SK-N-MC (cell line): ENCODE measurements around the gene AKAP3.
A peak's percentile ranks its signal among the peaks of the same experiment; 100 is the strongest.

ENCODE experiments used
- DNase-seq: peaks from one replicate; pipeline ENCODE4 v3.0.0-alpha.2; 2011; ENCODE audit warnings: low read depth, low spot score
- H3K27ac ChIP-seq: fragments of 200-600 bp; sonication (generic); 2 replicates; pipeline ENCODE4 v1.5.1; 2016; ENCODE audit warnings: mixed run types
- H3K36me3 ChIP-seq: fragments of 200-600 bp; sonication (generic); 2 replicates; pipeline ENCODE4 v1.6.1; 2017; ENCODE audit warnings: antibody characterized with exemption, low read length, mixed read lengths; ENCODE audit not compliant: insufficient read depth
- H3K4me3 ChIP-seq: fragments of 200-600 bp; sonication (generic); 2 replicates; pipeline ENCODE4 v1.5.1; 2016
- H3K9ac ChIP-seq: fragments of 200-600 bp; sonication (generic); 2 replicates; pipeline ENCODE4 v1.8.0; 2017; ENCODE audit warnings: mixed run types, mixed read lengths; ENCODE audit not compliant: insufficient read length
- H3K9me3 ChIP-seq: fragments of 200-600 bp; sonication (generic); 2 replicates; pipeline ENCODE4 v1.6.1; 2017; ENCODE audit warnings: low read depth, mild to moderate bottlenecking, antibody characterized with exemption, low read length, moderate library complexity, mixed read lengths
- EZH2 ChIP-seq: fragments of 200-600 bp; sonication (generic); IDR thresholded peaks from one replicate; pipeline ENCODE4 v1.6.1; 2017; ENCODE audit warnings: antibody characterized with exemption
- FOXP2 ChIP-seq: optimal IDR thresholded peaks from 2 replicates; pipeline ENCODE3; 2011; ENCODE audit warnings: mild to moderate bottlenecking, moderate library complexity; ENCODE audit not compliant: insufficient read depth; ENCODE audit errors: extremely low read length, control extremely low read depth
- POLR2AphosphoS5 ChIP-seq: IDR thresholded peaks from 2 replicates; pipeline ENCODE4 v1.6.1; 2012; ENCODE audit warnings: mild to moderate bottlenecking, low read depth, low read length, borderline replicate concordance

The AKAP3 gene

DNA sequence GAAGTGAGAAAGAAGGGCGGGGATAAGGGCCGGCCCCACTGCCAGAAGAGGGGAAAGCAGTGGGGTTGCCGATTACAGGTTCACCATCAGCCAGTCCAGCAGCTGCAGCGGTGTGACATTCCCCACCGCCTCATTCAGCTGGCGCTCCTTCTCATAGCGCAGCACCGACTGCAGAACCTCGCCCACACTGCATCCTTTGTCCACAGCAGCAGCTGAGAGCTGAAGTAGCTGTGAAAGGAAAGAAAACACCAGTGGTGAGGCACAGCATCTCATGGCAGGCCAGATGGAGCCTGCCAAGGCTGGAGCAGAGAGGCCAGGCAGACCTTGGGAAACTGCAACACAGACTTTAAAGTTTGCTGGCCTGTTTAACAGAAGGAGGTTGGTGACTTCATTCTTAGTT lies 33.2 kb downstream of the AKAP3 start:
- Histone ChIP-seq H3K36me3 (peaks cover 15% of the 10 kb centered on the region), H3K9ac (no peak overlapping the region), H3K4me3 (no peak overlapping the region), H3K27ac (no peak overlapping the region), H3K9me3 (no peaks in the 10 kb centered on the region)
- no peak for DNase-seq
- TF ChIP-seq FOXP2 (no peak), EZH2 (no peak), POLR2AphosphoS5 (no peak)

DNA sequence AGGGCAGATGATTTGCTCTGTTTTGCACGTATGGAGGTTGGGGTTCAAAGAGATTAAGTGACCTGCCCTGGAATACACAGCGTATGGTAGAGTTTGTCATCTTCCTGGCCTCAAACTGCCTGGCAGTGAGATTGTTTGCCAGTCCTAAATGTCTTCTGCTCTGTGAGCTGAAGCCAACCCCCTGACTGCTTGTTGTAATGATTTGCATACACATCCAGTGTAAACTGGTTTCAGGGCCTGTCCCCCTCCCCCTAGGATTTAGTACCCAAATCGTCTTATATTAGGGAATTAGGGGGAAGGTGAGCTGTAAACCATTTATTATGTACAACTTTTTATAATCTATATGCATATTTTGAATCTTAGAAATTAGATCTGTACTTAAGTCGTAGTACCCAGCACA lies 38.4 kb downstream of the AKAP3 start:
- H3K9me3 ChIP-seq: no peaks in the 10 kb centered on the region
- peaks cover 15% of the 10 kb centered on the region for H3K36me3 ChIP-seq
- H3K4me3 ChIP-seq: no peak overlapping the region
- no peak overlapping the region for H3K27ac ChIP-seq
- DNase-seq: no peak
- no peak overlapping the region for H3K9ac ChIP-seq
- TF ChIP-seq POLR2AphosphoS5: no peak
- TF ChIP-seq EZH2: no peak
- TF ChIP-seq FOXP2: no peak

DNA sequence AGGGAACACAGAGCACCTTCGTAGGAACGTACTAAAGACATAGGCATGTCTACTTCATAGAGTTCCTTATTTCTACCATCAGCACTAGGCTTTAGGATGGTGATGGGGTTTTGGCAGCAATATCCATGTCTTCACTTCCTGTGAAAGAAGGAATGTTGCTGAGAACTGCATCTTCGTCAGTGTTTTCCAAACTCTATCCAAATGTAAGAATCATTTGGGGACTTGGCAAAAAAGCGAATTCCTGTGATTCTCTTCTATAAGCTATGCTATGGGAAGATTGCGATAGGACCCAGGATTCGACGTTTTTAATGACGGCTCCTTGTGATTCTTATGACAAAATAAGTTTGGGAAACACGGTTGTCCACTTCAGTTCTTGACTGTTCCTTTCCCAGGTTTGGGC lies 39.8 kb downstream of the AKAP3 start:
- no peak overlapping the region for H3K4me3 ChIP-seq
- TF ChIP-seq EZH2 (no peak), POLR2AphosphoS5 (no peak), FOXP2 (no peak)
- peaks cover 12% of the 10 kb centered on the region for H3K36me3 ChIP-seq
- DNase-seq: no peak
- H3K27ac ChIP-seq: no peak overlapping the region
- no peak overlapping the region for H3K9ac ChIP-seq
- no peaks in the 10 kb centered on the region for H3K9me3 ChIP-seq

DNA sequence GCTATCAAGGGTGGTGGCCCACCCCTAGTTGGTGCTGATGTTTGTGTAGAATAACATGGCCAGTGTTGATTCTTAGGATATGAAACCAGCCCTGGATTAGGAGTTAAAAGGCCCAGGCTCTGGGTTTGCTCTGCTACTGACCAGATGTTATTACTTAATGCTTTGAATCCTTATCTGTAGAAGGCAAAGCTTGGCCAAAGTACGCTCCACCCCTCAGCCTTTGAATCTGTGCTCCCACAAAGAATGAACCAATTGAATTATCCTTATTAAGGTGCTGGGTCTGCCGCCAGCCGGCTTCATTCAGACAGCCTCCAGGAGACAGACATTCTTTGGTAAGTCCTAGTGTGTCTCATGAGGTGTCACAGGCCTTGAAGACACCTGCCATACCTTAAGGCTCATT lies 41.8 kb downstream of the AKAP3 start:
- Histone ChIP-seq H3K27ac (no peak overlapping the region), H3K9me3 (no peaks in the 10 kb centered on the region), H3K9ac (no peak overlapping the region), H3K36me3 (no peaks in the 10 kb centered on the region), H3K4me3 (no peak overlapping the region)
- TF ChIP-seq POLR2AphosphoS5: no peak
- TF ChIP-seq FOXP2: no peak
- no peak for TF ChIP-seq EZH2
- DNase-seq: no peak

DNA sequence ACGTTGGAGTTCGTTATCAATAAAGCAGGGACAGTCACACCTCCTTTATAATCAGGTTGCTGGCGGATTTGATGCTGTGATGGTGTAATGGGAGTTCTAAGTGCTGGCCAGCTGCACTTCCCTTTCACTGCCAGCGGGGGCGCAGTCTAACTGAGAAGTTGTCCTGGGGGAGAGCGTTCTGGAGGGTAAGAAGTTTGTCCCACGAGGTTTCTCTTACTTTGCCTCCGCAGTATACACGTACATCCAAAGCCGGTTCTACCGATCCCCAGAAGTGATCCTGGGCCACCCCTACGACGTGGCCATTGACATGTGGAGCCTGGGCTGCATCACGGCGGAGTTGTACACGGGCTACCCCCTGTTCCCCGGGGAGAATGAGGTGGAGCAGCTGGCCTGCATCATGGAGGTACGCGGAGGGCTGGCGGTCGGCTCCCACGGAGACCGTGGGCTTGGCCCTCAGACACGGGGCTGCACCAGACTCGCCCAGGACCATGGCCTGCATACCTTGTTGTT lies 44.1 kb downstream of the AKAP3 start:
- H3K36me3 ChIP-seq: no peaks in the 10 kb centered on the region
- no peak overlapping the region for H3K27ac ChIP-seq
- no peaks in the 10 kb centered on the region for H3K9me3 ChIP-seq
- peak overlapping the region; percentile 99 for H3K4me3 ChIP-seq
- peak overlapping the region; percentile 90 for H3K9ac ChIP-seq
- DNase-seq: peak; percentile 64
- no peak for TF ChIP-seq EZH2
- peak; percentile 66 for TF ChIP-seq POLR2AphosphoS5
- TF ChIP-seq FOXP2: peak; percentile 13

DNA sequence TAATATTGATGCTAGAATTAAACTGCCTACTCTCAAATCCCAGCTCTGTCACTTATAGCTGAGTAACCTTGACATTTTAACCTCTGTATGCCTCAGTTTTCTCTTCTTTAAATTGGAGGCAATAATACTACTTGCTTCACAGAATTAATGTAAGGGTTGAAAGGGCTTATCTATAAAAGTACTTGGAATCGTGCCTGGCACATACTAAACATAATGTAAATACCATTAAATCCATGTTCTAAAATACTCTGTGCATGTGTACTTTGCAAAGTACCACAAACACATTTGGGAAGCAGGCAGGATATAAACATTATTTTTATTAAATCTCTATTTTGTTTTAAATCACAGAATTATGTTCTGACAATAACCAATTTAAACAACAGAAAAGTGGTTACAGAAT lies 44.9 kb downstream of the AKAP3 start:
- no peaks in the 10 kb centered on the region for H3K9me3 ChIP-seq
- no peak overlapping the region for H3K4me3 ChIP-seq
- no peak overlapping the region for H3K9ac ChIP-seq
- H3K36me3 ChIP-seq: no peaks in the 10 kb centered on the region
- no peak for TF ChIP-seq POLR2AphosphoS5
- TF ChIP-seq FOXP2: no peak
- TF ChIP-seq EZH2: no peak
- DNase-seq: no peak
- H3K27ac ChIP-seq: no peak overlapping the region

DNA sequence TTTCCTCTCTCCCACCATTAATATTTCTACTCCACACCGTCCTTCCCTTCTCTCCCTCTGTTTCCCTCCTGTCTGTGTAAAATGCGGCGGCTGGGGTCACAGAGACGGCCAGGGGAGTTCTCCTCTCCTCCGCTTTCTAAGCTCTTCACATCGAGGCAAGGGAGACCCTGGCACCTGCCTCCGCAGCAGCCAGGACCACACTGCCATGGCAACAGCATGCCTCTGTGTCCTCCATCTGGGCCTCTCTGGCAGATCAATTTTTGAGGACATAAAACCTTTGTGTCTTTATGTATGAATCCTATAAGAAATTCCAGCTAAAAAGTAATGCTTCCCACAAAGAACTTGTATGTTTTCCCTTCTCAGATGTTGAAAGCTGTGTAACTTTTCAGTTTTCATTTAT lies 45.4 kb downstream of the AKAP3 start:
- no peaks in the 10 kb centered on the region for H3K36me3 ChIP-seq
- no peak for DNase-seq
- no peak overlapping the region for H3K4me3 ChIP-seq
- H3K9me3 ChIP-seq: no peaks in the 10 kb centered on the region
- H3K9ac ChIP-seq: no peak overlapping the region
- H3K27ac ChIP-seq: no peak overlapping the region
- no peak for TF ChIP-seq FOXP2
- TF ChIP-seq EZH2: no peak
- TF ChIP-seq POLR2AphosphoS5: no peak

DNA sequence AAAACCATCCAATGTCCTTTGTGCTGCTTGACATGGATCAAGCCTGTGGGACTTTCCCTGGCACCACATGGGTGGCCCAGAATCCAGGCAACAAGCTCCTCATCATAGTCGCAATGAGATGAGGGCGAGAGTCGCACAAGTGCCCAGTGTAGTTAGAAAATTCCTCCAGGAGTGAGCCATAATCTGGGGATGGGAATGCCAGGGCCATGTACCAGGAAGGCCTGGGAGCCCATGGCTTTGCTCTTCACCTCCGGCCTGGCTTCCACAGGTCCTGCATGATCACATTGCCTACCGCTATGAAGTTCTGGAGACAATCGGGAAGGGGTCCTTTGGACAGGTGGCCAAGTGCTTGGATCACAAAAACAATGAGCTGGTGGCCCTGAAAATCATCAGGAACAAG lies 53.0 kb downstream of the AKAP3 start:
- H3K9me3 ChIP-seq: no peaks in the 10 kb centered on the region
- H3K27ac ChIP-seq: no peak overlapping the region
- no peak for DNase-seq
- no peaks in the 10 kb centered on the region for H3K36me3 ChIP-seq
- no peak overlapping the region for H3K4me3 ChIP-seq
- H3K9ac ChIP-seq: no peak overlapping the region
- no peak for TF ChIP-seq POLR2AphosphoS5

DNA sequence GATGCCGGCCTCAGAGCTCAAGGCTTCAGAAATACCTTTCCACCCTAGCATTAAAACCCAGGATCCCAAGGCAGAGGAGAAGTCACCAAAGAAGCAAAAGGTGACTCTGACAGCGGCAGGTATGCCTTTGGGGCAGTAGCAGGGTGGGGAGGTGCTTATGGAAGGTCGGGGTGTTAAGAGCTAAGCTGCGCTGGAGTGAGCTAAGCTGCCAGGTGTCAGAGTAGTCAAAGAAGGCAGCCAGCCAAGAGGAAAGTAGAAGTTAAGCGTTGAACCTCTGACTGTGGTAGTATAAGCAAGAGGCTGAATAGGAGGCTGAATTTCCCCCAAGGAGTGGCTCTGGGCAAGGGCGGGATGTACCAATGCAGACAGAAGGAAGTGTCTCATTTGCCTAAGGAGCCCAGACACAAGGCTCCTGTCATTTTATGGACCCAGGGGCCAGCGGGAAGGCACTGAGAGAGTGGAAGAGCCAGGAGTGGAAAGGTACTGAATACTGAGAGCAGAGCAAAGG lies 57.6 kb downstream of the AKAP3 start:
- TF ChIP-seq POLR2AphosphoS5 (no peak), EZH2 (no peak), FOXP2 (no peak)
- Histone ChIP-seq H3K9ac (no peak overlapping the region), H3K4me3 (no peak overlapping the region), H3K27ac (no peak overlapping the region), H3K9me3 (no peaks in the 10 kb centered on the region), H3K36me3 (no peaks in the 10 kb centered on the region)
- DNase-seq: no peak

DNA sequence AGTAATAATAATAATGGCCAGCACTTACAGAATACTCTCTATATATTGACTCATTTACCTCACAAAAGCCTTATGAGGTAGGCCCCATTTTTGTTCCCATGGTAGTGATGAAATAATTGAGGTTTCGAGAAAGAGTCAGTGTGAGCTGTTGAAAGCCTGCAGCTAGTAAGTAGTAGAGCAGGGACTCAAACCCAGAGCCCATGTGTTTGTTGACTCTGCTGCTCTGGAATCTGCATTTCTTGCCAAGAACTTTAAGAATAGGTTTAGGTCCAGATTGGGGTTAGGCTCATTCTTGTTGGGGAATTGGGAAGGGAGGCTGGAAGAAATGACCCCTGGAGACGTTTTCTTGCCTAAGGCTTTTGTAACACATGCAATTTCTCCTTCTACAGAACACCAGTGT lies 58.9 kb downstream of the AKAP3 start:
- H3K9me3 ChIP-seq: no peaks in the 10 kb centered on the region
- H3K4me3 ChIP-seq: no peak overlapping the region
- H3K27ac ChIP-seq: no peak overlapping the region
- H3K9ac ChIP-seq: no peak overlapping the region
- no peaks in the 10 kb centered on the region for H3K36me3 ChIP-seq
- no peak for TF ChIP-seq POLR2AphosphoS5
- no peak for TF ChIP-seq EZH2
- TF ChIP-seq FOXP2: no peak
- DNase-seq: no peak
